ENCODE measurements around the gene U2AF1L4. TPM values are rescaled to one million over a fixed set of nuclear protein-coding genes. Genes with fewer than 3 reads are reported as not detected.

The U2AF1L4 gene
- polyA plus RNA-seq, 3 donors, result 6.2 to 140 (median 8.7) TPM

DNA sequence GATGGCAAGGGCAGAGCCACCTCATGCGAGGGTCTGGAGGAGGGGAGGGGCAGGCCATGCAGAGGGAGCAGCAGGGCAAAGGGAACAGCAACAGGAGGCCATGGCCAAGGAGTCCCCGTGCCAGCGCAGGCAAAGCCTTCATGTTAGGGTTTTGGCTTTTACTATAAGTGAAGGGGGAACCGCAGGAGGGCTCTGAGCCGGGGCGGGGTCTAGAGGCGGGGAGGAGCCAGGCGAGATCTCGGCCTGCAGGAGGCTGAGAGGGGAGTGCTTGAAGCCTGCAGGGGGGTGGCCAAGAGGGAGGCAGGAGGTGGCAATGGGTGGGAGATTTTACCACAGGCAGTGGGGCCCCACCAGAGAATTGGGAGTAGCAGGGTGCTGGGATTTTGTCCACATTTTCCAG, 36.4 kb upstream of the U2AF1L4 start:
- 98% methylated on average over 5 of the region's 9 CpGs for WGBS (ENCODE audit: insufficient coverage)

DNA sequence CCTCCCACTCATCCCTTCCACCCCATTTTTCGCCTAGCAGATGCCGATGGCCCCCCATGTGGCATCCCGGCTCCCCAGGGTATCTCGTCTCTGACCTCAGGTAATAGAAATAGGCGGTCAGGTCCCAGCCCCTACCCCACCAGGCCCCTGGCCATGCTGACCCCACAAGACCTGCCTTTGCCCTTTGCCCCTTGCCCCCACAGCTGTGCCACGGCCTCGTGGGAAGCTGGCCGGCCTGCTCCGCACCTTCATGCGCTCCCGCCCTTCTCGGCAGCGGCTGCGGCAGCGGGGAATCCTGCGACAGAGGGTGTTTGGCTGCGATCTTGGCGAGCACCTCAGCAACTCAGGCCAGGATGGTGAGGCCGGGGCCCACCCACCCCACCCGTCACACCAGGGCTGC, 35.5 kb upstream of the U2AF1L4 start:
- no peaks in the 10 kb centered on the region for H4K20me1 ChIP-seq (ENCODE audit: insufficient read depth, low read length)
- peaks cover 19% of the 10 kb centered on the region for H3K79me2 ChIP-seq (ENCODE audit: insufficient read depth, low read length)
- Mint-ChIP-seq H3K9me3 (no peaks in the 10 kb centered on the region), H3K4me3 (no peak overlapping the region), H3K4me1 (peaks cover 14% of the 10 kb centered on the region), H3K36me3 (peaks cover 35 to 62% of the 10 kb centered on the region in 2 donors), H3K27ac (no peak overlapping the region), H3K27me3 (ENCODE audit: low read depth in 3 of 3) (peaks cover 0 to 2% (median 0%) of the 10 kb centered on the region in 3 donors)
- TF ChIP-seq, protein P1, sequence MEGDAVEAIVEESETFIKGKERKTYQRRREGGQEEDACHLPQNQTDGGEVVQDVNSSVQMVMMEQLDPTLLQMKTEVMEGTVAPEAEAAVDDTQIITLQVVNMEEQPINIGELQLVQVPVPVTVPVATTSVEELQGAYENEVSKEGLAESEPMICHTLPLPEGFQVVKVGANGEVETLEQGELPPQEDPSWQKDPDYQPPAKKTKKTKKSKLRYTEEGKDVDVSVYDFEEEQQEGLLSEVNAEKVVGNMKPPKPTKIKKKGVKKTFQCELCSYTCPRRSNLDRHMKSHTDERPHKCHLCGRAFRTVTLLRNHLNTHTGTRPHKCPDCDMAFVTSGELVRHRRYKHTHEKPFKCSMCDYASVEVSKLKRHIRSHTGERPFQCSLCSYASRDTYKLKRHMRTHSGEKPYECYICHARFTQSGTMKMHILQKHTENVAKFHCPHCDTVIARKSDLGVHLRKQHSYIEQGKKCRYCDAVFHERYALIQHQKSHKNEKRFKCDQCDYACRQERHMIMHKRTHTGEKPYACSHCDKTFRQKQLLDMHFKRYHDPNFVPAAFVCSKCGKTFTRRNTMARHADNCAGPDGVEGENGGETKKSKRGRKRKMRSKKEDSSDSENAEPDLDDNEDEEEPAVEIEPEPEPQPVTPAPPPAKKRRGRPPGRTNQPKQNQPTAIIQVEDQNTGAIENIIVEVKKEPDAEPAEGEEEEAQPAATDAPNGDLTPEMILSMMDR (IDR thresholded peaks at IDR 0.05), result no peak
- no peak for DNase-seq
- H3K4me3 ChIP-seq (replicated peaks in 1 of 3; ENCODE audit: low read depth in 2 of 3, low read length in 3 of 3), result no peak overlapping the region
- intact Hi-C loops (cut with micrococcal nuclease), result no loop called here
- no peaks in the 10 kb centered on the region for H3K27me3 ChIP-seq (ENCODE audit: control insufficient read depth in 2 of 2, insufficient read depth in 2 of 2, low read length in 2 of 2)
- no peak overlapping the region for H2AFZ ChIP-seq (ENCODE audit: insufficient read depth, low read depth, low read length, poor library complexity, severe bottlenecking)
- 98% methylated on average over 18 of the region's 20 CpGs for WGBS (ENCODE audit: insufficient coverage)
- H3K27ac ChIP-seq (ENCODE audit: low read depth in 1 of 2, low read length in 2 of 2), result no peak overlapping the region
- H3K36me3 ChIP-seq (replicated peaks in 1 of 2; ENCODE audit: control insufficient read depth in 1 of 2, insufficient read depth in 2 of 2, low read length in 2 of 2), result peaks cover 26 to 40% of the 10 kb centered on the region in 2 donors
- H3K9ac ChIP-seq (ENCODE audit: insufficient read depth, low read length, poor library complexity, severe bottlenecking), result no peak overlapping the region
- H3K9me3 ChIP-seq (replicated peaks in 1 of 2; ENCODE audit: control insufficient read depth in 1 of 2, insufficient read depth in 1 of 2, low read length in 2 of 2), result no peaks in the 10 kb centered on the region
- H3K4me1 ChIP-seq (ENCODE audit: control insufficient read depth in 1 of 2, insufficient read depth in 2 of 2, low read length in 2 of 2), result peaks cover 6 to 12% of the 10 kb centered on the region in 2 donors
- H3K4me2 ChIP-seq (replicated peaks; ENCODE audit: extremely low read depth, low read length, poor library complexity, severe bottlenecking), result no peak overlapping the region

More for the DNA sequence above, 36.4 kb upstream of the U2AF1L4 start:
- no peaks in the 10 kb centered on the region for H4K20me1 ChIP-seq (ENCODE audit: insufficient read depth, low read length)
- no peak overlapping the region for H3K9ac ChIP-seq (ENCODE audit: insufficient read depth, low read length, poor library complexity, severe bottlenecking)
- TF ChIP-seq, protein P1 (IDR thresholded peaks at IDR 0.05), result no peak
- H3K4me2 ChIP-seq (replicated peaks; ENCODE audit: extremely low read depth, low read length, poor library complexity, severe bottlenecking), result no peak overlapping the region
- peaks cover 40 to 69% of the 10 kb centered on the region in 2 donors for H3K36me3 Mint-ChIP-seq
- no peaks in the 10 kb centered on the region for H3K9me3 Mint-ChIP-seq
- no peak overlapping the region for H3K27ac ChIP-seq (ENCODE audit: low read depth in 1 of 2, low read length in 2 of 2)
- no peak overlapping the region for H2AFZ ChIP-seq (ENCODE audit: insufficient read depth, low read depth, low read length, poor library complexity, severe bottlenecking)
- H3K36me3 ChIP-seq (replicated peaks in 1 of 2; ENCODE audit: control insufficient read depth in 1 of 2, insufficient read depth in 2 of 2, low read length in 2 of 2), result peaks cover 26 to 47% of the 10 kb centered on the region in 2 donors
- no peak overlapping the region for H3K4me3 Mint-ChIP-seq
- H3K27ac Mint-ChIP-seq, result peak overlapping the region in 3 of 7 donors; percentile 46 to 74 (median 70)
- intact Hi-C loops (cut with micrococcal nuclease), result no loop called here
- DNase-seq, result no peak
- H3K27me3 Mint-ChIP-seq (ENCODE audit: low read depth in 3 of 3), result peaks cover 0 to 2% (median 0%) of the 10 kb centered on the region in 3 donors
- H3K9me3 ChIP-seq (replicated peaks in 1 of 2; ENCODE audit: control insufficient read depth in 1 of 2, insufficient read depth in 1 of 2, low read length in 2 of 2), result no peaks in the 10 kb centered on the region
- H3K4me1 ChIP-seq (ENCODE audit: control insufficient read depth in 1 of 2, insufficient read depth in 2 of 2, low read length in 2 of 2), result peaks cover 0 to 2% of the 10 kb centered on the region in 2 donors
- peaks cover 10% of the 10 kb centered on the region for H3K79me2 ChIP-seq (ENCODE audit: insufficient read depth, low read length)
- H3K27me3 ChIP-seq (ENCODE audit: control insufficient read depth in 2 of 2, insufficient read depth in 2 of 2, low read length in 2 of 2), result no peaks in the 10 kb centered on the region
- no peak overlapping the region for H3K4me3 ChIP-seq (replicated peaks in 1 of 3; ENCODE audit: low read depth in 2 of 3, low read length in 3 of 3)
- H3K4me1 Mint-ChIP-seq, result peaks cover 5% of the 10 kb centered on the region

All from CD14-positive monocyte (primary cell).